Activated CD4-positive, alpha-beta T cell treated with anti-CD3 and anti-CD28 coated beads, Interleukin-2, amount 50 U/mL, for 24 hours (primary cell): ENCODE measurements around the gene PHOX2A.

Experiments
- DNase-seq, 2 donors: peaks; one replicate each; pipeline ENCODE4 v3.0.0-alpha.2; 2020; ENCODE audit warnings: low read depth in 1 of 2, low spot score in 1 of 2

Gene PHOX2A

GRCh38 chr11:72235351-72236057 is 8.5 kb downstream of the PHOX2A start:
- no peak for DNase-seq

- no peak for DNase-seq
Measured at GRCh38 chr11:72234920-72235319, 9.1 kb downstream of the PHOX2A start.

- DNase-seq, result no peak
Measured at GRCh38 chr11:72234514-72234830, 9.5 kb downstream of the PHOX2A start.

GRCh38 chr11:72233773-72234513 is 10.0 kb downstream of the PHOX2A start:
- DNase-seq, result no peak

GRCh38 chr11:72233056-72233772 is 10.8 kb downstream of the PHOX2A start:
- DNase-seq, result no peak

- no peak for DNase-seq
Measured at GRCh38 chr11:72232260-72233055, 11.5 kb downstream of the PHOX2A start.

GRCh38 chr11:72231396-72232259 is 12.3 kb downstream of the PHOX2A start:
- no peak for DNase-seq

GRCh38 chr11:72230764-72231365 is 13.1 kb downstream of the PHOX2A start:
- DNase-seq, result no peak

- no peak for DNase-seq
Measured at GRCh38 chr11:72229925-72230763, 13.8 kb downstream of the PHOX2A start.

- no peak for DNase-seq
Measured at GRCh38 chr11:72229336-72229924, 14.5 kb downstream of the PHOX2A start.

GRCh38 chr11:72228844-72229231 is 15.1 kb downstream of the PHOX2A start:
- DNase-seq, result no peak

- DNase-seq, result no peak
Measured at GRCh38 chr11:72228229-72228843, 15.6 kb downstream of the PHOX2A start.

GRCh38 chr11:72227316-72228228 is 16.4 kb downstream of the PHOX2A start:
- DNase-seq, result no peak

GRCh38 chr11:72226701-72227100 is 17.3 kb downstream of the PHOX2A start:
- DNase-seq, result no peak

- no peak for DNase-seq
Measured at GRCh38 chr11:72225411-72225951, 18.5 kb downstream of the PHOX2A start.

GRCh38 chr11:72224564-72225410 is 19.2 kb downstream of the PHOX2A start, which contains the start of gene INPPL1:
Gene INPPL1, plus strand, starts transcription at chr11:72224767. Its CDS starts 218 bp downstream, at chr11:72224985.
- DNase-seq, result no peak
